GM21360 (cell line): Measurements from ENCODE around the gene FRMD5.

Experiments used
- ATAC-seq: cut with Tn5 transposase; IDR thresholded peaks from one replicate; pipeline ENCODE4 v1.9.1; 2021; ENCODE audit warnings: mild to moderate bottlenecking, moderate library complexity; ENCODE audit not compliant: unreplicated experiment

FRMD5 gene

DNA sequence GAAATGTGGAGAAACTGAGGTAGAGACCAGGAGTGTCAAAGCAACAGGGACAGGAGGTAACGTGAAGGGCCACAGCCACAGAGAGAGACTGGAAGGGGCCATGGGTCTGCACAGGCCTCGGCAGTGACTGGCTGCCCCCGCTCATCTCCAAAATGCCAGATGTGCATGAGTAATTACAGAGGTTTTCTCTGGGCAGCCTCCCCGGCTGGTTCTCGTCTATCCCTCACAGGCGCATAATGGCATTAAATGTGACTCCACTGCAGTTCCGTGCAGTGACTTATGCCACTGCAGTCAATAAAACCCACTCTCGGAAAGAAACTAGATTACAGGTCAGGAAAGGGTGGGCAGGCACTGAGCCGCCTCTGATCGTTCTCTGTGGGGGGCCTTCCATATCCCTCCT, 293.6 kb downstream of the FRMD5 start:
- ATAC-seq: no peak

DNA sequence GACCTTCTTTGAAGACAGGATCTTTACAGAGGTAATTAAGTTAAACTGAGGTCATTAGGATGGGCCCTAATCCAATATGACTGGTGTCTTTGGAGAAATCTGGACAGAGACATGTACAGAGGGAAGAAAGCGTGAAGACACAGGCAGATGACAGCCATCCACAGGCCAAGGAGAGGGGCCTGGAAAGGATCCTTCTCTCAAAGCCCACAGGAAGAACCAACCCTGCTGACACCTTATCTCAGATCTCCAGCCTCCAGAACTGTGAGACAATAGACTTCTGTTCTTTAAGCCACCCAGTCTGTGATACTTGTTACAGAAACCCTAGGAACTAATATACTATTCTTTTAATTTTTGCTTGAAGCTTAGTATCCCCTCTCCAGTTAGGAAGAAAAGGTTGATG, 294.1 kb downstream of the FRMD5 start:
- no peak for ATAC-seq

DNA sequence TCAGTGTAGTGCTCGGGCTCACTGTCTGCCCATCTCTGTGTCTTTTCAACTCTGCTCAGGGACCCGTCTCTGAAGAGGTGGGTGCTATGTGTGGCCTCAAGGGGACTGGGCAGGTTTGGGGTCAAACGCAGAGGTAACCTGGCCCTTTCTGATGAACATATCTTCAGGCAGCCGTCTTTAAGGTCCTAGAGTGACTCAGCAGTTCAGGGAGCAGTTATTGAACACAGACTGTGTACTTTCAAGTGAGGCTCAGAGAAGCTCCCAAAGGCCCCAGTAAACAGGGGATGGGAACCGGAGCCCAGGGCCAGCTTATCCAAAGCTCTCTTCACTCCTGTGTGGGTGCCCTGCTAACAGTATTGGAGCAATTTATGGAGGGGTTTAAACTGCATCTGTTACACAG, 295.1 kb downstream of the FRMD5 start:
- ATAC-seq: no peak

DNA sequence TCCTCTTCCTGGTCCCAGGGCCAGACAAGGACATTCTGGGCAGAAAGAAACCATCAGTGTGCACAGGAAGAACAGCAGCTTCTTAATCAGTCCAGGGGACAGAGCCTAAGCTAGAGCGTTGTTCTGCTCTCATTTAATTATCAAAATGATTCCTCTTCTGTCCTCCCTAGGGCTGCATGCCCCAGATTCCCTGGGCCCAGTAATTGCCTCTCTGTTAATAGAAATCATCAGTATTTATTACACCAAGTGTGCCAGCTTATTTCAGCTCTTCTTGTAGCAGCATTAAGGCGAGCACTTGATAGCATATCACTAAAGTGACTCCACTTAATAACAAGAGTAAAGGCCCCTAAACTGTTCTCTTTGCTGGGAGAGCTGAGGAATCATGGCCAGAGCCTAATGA, 296.2 kb downstream of the FRMD5 start:
- no peak for ATAC-seq

DNA sequence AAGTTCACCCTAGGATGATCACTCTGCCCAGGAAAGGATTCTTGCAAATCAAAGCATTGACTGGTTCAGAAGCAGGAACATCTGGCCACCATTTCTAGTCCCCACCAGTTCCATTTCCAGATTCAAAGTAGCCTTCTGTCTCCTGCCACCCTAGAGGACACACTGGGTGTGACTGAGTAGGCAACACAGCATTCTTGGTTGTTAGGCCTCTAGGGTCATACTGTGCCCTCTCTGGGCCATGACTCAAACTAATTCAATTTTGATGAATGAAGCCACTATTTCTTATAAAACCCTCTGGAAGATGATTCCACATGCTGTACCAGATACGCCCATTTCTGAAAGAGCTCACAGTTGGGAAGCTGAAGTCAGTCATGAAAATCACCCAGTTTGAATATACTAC, 298.5 kb downstream of the FRMD5 start:
- ATAC-seq: no peak

DNA sequence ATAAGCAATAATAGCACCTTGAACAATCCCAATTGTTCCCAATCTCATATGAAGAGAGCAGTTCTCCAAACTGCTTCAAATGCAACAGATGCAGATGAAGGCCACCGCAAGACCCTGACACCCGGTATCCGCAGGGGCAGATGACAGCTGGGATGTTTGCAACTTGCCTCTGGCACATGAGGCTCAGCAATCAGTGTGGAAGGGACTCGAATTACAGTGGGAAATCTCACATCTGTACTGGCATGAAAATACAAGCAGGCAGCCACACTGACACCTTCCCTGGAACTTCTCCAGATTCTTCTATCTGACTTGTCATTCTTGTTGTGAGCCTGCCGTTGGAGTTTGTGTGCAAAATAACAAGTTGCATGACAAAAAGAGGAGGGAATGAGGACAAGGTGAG, 299.5 kb downstream of the FRMD5 start:
- ATAC-seq: no peak

DNA sequence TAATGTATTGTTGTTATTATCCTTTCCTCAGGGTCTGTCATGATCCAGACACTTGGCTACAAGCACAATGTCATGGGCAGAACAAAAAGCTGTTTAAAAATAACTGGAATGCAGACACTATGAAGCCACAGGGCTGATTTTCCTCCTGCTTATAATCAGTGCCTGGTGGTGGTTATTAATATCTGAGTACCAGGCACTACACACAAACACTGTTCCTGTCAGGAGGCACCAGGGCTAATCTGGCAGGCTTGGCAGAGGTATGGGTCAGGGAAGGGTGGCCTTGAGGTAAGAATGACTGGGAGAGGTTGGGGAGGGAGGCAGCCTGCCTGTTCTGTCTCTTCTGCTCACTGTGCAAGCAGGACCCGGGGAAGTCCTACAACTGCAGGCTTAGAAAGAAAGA, 301.1 kb downstream of the FRMD5 start:
- no peak for ATAC-seq

DNA sequence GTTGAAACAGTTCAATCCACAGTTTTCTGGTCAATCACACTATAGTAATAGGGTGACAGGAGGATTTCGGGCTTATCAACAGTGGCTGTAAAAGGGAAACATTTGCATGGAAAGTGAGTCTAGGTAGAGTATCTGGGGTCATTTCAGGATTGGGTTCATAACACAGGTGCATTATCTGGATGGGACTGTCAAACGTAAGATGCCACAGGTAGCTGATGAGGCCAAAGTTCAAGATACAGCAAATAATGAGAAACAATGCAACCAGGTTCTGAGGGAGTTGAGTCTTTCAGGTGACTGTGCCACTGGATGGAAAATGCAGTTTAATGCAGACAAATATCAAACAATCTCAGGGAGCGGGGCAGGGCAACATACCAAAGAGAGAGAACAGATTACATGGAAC, 306.0 kb downstream of the FRMD5 start:
- ATAC-seq: no peak

DNA sequence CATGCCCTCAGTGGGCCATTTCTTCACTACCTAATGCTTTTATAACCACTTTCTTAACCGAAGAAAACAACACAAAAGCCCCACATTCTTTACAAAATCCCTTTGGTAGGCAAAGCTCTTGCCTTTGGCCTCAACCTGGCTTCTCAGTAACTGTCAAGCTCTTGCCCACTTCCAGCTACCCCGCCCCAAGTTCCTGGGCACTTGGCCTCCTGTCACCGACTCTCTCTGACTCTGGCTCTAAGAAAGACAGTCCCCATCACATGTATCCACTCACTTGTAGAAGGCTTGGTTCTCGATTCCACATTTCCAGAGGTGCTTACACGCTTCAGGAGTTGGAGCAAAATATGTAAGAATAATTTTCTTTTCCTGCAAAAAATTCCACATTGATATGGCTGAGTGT, 307.2 kb downstream of the FRMD5 start:
- ATAC-seq: no peak

DNA sequence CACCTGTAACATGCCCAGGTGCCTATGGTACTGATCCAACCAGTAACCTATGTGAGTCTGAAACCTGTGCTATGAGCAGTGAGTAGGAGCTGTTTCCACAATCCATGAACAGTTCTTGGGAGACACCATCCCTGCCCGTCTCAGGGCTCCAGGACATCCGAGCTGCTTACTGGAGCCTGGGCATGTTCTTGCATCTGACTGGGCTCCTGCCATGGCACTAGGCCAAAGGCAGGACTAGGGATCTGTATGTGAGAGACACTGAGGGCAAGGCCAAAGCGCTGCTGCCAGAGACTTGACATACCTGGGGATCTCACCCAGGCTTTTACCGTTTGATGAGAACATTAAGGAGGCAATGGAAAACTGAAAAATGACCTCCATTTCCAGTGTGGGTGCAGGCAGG, 308.5 kb downstream of the FRMD5 start:
- ATAC-seq: no peak

DNA sequence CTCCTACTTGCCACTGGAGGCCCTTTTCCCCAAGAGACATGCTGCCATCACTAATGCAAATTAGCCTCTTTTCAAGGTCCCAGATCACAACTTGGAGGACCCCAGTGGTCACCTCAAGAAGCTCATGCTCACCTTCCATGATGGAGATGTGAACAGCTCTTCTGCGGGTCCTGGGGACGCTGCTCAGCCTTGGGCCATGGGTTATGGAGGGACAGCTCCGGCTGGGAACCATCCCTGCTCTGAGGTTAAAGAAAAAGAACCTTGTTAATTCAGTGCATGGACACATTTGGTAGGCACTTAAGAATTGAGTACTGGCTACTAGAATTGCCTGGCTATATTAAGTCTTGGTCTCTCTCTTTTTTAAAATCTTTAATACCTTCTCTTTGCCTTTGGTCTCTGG, 311.5 kb downstream of the FRMD5 start:
- no peak for ATAC-seq

DNA sequence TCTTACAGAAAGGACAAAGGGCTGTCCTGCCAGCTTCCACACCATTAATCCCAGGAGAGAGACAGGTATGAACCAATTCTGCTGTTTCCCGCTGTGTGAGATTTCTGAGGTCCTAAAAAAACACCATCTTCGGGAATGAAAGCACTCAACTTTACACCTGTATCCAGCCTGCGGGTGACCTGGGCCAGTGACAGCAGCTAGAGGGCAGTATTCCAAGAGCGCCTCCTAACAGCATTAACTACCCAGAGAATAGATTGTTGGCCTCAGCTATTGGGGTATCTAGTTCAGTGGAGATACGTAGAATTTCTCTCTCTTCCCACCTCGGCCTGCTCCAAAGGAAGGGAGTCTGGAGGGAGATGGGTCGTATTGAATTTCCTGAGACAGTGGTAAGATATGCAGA, 313.1 kb downstream of the FRMD5 start:
- no peak for ATAC-seq

DNA sequence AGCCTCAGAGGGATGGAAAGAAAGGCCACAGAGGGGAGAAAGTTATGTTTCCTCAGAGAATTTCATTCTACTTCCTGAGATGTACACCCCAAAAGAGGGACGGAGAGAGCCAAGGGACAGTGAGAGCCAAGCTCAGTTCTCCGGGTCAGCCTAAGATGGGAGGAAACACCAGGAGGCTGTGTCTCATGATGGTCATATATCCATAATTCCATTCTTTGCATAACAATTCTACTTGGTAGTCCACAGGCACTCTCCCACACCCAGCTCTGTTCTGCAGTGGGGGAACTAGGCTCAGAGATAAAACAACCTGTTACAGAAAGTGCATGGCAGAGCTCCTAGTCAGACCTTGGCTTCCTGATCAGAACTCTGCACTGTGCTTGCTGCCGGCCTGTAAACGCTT, 313.8 kb downstream of the FRMD5 start:
- ATAC-seq: no peak

DNA sequence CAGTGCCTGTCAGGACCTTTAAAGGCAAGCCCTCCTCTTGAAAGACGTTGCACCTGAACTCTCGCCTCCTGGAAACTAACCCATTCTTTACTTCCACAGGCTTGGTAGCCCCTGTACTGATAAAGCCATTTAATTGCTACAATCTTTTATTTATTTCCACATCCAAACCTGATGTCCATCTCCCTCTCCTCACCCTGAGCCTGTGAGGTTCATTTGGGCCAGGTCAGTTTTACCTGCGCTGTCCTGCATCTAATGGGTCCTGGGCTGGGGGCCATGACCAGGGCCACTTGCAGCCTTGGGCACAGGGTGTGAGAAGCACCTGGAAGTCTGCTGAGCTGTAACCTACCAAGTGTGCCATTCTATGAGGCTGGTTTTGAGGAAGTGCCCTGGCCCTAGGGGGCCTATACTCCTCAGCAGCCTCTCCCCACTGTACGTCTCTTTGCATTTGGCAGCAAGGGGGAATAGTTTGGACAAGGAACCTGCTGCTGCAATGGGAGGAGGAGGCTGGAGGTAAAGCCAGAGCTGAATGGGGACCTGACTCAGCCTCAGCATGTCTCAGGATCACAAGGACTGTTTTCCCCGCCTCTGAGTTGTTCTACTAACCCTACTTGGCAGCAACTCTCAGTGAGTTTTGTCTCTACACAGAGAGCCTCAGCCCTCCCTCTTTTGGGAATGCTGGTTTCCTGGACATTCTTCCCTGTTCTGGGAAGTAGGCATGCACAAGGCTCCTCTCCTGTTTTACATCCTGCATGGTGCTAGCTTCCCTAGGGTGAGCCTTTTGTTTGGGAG, 314.5 kb downstream of the FRMD5 start:
- ATAC-seq: no peak

DNA sequence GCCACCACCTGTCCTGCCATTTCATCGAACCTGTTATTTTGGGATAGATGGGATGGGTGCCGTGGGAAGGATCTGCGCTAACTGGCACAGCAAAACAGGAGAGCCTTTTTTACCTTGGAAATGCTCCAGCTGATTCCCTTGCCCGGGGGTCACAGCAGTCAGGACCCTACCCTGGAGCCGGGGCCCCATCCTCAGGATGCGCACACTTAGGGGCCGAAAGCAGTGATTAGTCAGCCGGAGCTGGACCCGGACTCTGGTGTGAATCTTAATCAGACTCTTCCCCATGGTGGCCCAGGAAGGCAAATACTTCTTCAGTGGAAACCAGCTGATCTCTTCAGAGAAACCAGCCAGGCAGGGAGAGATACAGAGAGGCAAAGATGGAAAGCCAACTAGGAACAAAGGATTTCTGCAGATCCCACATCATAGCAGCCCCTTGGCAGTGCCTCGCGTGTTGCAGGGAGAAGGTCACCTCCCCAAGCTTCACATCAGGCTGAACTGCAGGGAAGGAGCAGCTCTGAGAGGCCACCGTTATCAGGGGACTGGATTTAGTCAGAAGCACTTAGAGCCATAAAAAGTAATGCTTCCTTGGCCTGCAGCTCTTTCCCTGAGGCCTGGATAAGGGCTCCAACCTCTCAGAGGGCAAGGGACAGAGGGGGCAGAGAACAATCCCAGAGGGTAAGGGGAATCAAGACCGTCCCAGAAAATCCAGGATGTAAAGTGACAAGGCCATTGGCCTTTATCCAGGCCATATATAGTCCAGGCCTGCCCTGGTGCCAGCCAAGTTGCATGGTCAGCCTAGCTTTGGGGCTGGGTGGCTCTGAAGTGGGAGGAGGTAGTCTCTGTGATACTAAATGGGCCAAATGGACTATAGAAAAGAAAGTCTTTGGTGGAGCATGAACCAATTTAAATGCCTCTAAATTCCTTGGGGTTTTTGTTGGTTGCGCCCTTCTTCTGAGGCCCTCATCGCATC, 315.4 kb downstream of the FRMD5 start:
- ATAC-seq: no peak

DNA sequence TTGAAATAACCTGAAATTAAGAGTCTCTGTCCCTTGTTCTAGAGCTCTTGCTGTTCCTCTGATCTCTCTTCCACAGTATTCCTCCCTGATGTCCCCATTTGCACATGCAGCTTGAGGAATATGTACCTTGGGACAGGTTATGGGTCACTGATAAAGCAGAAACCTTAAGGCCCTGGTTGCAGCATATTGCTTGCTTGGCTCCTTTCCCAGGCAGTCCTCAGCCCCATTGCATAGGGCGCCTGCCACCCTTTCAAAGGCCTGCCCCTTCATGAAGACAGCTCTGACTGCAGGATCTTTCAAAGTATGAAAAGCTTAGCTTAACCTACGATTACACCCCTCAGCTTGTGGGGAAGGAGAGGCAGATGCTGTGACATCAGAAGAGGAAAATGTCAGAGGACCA, 316.6 kb downstream of the FRMD5 start:
- no peak for ATAC-seq

DNA sequence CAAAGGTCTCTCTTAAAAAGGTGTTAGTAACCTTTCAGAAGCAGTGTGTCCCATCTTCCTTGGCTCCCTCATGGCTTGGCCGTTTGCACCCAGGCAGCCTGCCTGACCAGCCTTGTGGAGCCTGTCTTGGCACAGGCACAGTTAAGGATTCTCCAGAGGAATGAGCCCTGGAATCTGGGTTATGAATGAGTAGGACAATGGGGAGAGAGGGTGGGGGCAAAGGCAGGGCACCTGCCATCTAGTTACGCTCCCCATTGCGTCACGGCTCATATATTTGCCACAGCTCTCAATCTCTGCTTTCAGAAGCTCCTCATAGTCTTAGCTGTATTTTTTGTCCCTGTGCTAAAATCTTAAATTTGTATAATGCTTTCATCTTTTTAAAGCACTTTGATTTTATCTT, 317.7 kb downstream of the FRMD5 start:
- no peak for ATAC-seq

DNA sequence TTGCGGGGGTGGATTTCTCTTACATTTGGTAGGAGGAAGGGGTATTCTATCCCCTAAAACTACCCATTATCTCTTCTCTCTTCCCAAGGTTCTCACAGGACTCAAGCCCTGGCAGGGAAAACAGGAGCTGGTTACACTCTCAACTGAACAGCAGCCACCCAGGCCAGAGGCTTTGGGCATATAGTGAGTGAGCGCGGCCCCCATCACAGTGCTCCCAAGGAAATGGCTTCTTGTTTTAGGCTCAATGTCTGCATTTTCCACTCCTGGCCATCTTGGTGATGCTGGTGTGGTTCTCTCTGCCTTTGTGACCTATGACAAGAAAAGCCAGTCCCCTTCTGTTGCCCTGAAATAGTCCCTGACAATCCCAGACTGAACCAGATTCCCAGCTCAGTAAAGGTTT, 318.2 kb downstream of the FRMD5 start:
- no peak for ATAC-seq

DNA sequence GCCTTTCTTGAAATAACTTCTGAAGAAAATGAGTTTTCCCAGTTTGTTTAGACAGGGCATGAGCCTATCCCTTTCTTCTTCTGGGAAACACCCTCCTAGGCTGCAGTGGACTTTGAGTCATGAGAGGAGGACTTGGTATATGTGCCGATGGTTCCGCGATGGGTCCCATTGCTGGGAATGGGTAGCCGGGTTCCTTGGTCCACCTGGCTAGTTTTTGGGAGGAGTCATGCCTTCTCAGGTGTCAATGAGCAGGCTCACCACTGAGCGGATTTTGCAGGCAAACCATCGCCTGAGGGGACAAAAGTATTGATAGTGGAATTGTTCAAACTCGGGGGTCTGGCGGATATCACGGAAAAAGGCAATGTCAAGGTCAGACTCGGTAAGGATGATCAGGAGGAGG, 321.4 kb downstream of the FRMD5 start:
- ATAC-seq: no peak

DNA sequence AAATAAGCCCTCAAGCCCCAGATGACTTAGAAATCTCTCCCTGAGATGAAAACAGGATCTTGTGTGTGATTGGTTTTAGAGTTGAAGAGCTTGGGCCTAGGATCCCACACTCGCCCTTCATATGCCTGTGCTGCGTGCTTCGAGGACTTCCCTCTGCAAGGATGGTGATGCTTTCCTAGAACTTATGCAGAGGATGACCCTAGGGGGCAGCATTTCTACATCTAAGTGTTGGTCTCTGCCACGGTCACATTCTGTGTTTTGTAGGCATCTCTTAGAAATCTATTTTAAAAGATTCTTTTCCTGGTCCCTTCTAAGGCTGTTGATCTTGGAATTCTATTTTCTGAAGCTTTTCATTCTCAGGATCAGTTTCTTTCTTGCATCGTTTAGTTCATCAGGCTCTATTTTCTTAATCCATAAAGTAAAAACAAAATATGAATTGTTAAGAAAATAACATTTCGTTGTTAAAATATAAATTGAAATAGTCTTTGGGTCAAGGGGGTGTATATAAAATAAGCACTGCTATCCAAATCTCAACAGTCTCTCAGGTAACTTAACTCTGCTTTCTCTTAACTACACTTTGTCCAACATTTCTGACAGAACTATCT, 322.6 kb downstream of the FRMD5 start:
- no peak for ATAC-seq

DNA sequence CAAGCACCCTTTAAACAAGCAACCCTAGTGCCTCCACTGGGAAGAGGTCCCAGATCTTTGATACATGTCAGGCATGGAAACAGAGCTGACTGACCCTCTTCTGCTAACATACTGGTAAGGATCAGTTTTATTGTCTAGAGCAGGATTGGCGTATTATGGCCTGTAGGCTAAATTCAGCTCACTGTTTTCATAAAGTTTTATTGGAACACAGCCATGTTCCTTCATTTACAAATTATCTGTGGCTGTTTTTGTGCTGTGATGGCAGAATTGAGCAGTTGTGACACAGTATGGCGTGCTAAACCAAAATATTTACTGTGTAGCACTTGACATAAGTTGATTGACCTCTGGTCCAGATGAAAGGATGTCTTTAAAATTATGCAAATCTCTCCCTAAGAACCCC, 323.2 kb downstream of the FRMD5 start:
- ATAC-seq: no peak

DNA sequence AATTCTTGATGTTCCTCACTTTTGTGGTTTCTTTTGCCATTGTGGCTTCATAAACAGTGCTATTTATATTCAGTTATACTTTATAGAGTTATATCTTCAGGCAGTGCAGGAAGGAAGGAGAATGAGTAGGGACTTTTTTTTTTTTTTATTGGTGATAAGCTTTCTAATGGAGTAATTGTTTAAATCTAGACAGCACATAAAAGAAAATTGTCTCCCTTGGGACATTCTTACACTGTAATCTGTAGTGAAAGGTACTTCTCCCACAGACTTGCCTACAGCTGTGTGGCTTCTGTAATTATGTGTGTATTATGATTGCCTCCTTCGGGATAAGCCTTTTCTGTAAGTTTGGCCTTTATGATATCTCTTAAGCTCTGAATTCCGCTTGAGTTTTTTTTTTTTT, 326.7 kb downstream of the FRMD5 start:
- ATAC-seq: no peak
